ENCODE results near the gene MGP.
A peak's percentile ranks its signal among the peaks of the same experiment; 100 is the strongest.

MGP gene

GRCh38 chr12:14833952-14834351 lies 51.7 kb downstream of the MGP start:
- no peak overlapping the region for H4K91ac ChIP-seq (ENCODE audit: low read depth, low read length, poor library complexity)
- no peak overlapping the region for H3K4me3 ChIP-seq (ENCODE audit: low read length in 2 of 2)
- H3K4me2 ChIP-seq (ENCODE audit: insufficient read depth, low read length, poor library complexity, severe bottlenecking) = no peak overlapping the region
- DNase-seq (ENCODE audit: low spot score) = no peak
- H3K9me3 ChIP-seq (replicated peaks in 1 of 2; ENCODE audit: control insufficient read depth in 2 of 2, insufficient read depth in 1 of 2, low read depth in 1 of 2, low read length in 2 of 2) = no peaks in the 10 kb centered on the region
- no peaks in the 10 kb centered on the region for H3K36me3 ChIP-seq (replicated peaks in 1 of 2; ENCODE audit: control insufficient read depth in 2 of 2, insufficient read depth in 2 of 2, low read length in 2 of 2)
- no peak overlapping the region for H3K23ac ChIP-seq (ENCODE audit: low read depth, low read length, poor library complexity)
- no peak overlapping the region for H3K18ac ChIP-seq (ENCODE audit: low read length)
- H2BK12ac ChIP-seq (ENCODE audit: low read length) = no peak overlapping the region
- H2BK15ac ChIP-seq (ENCODE audit: low read length) = no peak overlapping the region
- no peak overlapping the region for H2BK120ac ChIP-seq (ENCODE audit: low read depth, low read length)
- H2AFZ ChIP-seq (ENCODE audit: low read length) = peak overlapping the region; percentile 8
- H3K27me3 ChIP-seq (ENCODE audit: control insufficient read depth in 3 of 3, insufficient read depth in 3 of 3, low read depth in 1 of 3, low read length in 3 of 3) = no peaks in the 10 kb centered on the region
- WGBS, 2 donors (ENCODE audit: extremely low coverage in 2 of 2, insufficient read length in 2 of 2, insufficient replicate concordance in 1 of 2) = no CpG with 5 or more reads among the region's 1 CpG
- H3K4me1 ChIP-seq (ENCODE audit: control insufficient read depth in 2 of 2, insufficient read depth in 1 of 2, low read depth in 1 of 2, low read length in 2 of 2) = peaks cover 0 to 7% of the 10 kb centered on the region in 2 donors
- H2BK5ac ChIP-seq (ENCODE audit: low read length) = no peak overlapping the region
- no peaks in the 10 kb centered on the region for H3K79me1 ChIP-seq (ENCODE audit: low read depth, low read length)
- H3K27ac ChIP-seq (replicated peaks; ENCODE audit: low read length) = no peak overlapping the region
- H3K14ac ChIP-seq (ENCODE audit: low read length) = no peak overlapping the region
- no peak overlapping the region for H4K8ac ChIP-seq (ENCODE audit: low read depth, low read length)
- no peak overlapping the region for H3K4ac ChIP-seq (ENCODE audit: low read length)
- H3K9ac ChIP-seq (ENCODE audit: low read depth, low read length, poor library complexity) = no peak overlapping the region
- H2AK5ac ChIP-seq (ENCODE audit: low read depth, low read length) = no peak overlapping the region

- Histone ChIP-seq H3K27me3 (ENCODE audit: control insufficient read depth in 3 of 3, insufficient read depth in 3 of 3, low read depth in 1 of 3, low read length in 3 of 3) (no peaks in the 10 kb centered on the region), H2BK120ac (ENCODE audit: low read depth, low read length) (no peak overlapping the region), H2BK15ac (ENCODE audit: low read length) (no peak overlapping the region), H3K4me2 (ENCODE audit: insufficient read depth, low read length, poor library complexity, severe bottlenecking) (no peak overlapping the region), H3K27ac (replicated peaks; ENCODE audit: low read length) (no peak overlapping the region), H4K91ac (ENCODE audit: low read depth, low read length, poor library complexity) (no peak overlapping the region), H4K8ac (ENCODE audit: low read depth, low read length) (no peak overlapping the region), H2AFZ (ENCODE audit: low read length) (peak overlapping the region; percentile 8), H3K4me3 (ENCODE audit: low read length in 2 of 2) (no peak overlapping the region), H2BK5ac (ENCODE audit: low read length) (no peak overlapping the region), H2AK5ac (ENCODE audit: low read depth, low read length) (no peak overlapping the region), H2BK12ac (ENCODE audit: low read length) (no peak overlapping the region), H3K14ac (ENCODE audit: low read length) (no peak overlapping the region), H3K4me1 (ENCODE audit: control insufficient read depth in 2 of 2, insufficient read depth in 1 of 2, low read depth in 1 of 2, low read length in 2 of 2) (peaks cover 0 to 7% of the 10 kb centered on the region in 2 donors), H3K18ac (ENCODE audit: low read length) (no peak overlapping the region), H3K9ac (ENCODE audit: low read depth, low read length, poor library complexity) (no peak overlapping the region), H3K79me1 (ENCODE audit: low read depth, low read length) (no peaks in the 10 kb centered on the region), H3K23ac (ENCODE audit: low read depth, low read length, poor library complexity) (no peak overlapping the region), H3K36me3 (replicated peaks in 1 of 2; ENCODE audit: control insufficient read depth in 2 of 2, insufficient read depth in 2 of 2, low read length in 2 of 2) (no peaks in the 10 kb centered on the region), H3K4ac (ENCODE audit: low read length) (no peak overlapping the region), H3K9me3 (replicated peaks in 1 of 2; ENCODE audit: control insufficient read depth in 2 of 2, insufficient read depth in 1 of 2, low read depth in 1 of 2, low read length in 2 of 2) (no peaks in the 10 kb centered on the region)
- no CpG with 5 or more reads among the region's 3 CpGs for WGBS, 2 donors (ENCODE audit: extremely low coverage in 2 of 2, insufficient read length in 2 of 2, insufficient replicate concordance in 1 of 2)
- no peak for DNase-seq (ENCODE audit: low spot score)
Observed at GRCh38 chr12:14833336-14833735, 52.3 kb downstream of the MGP start.
